Mesenchymal stem cell (in vitro differentiated cells and primary cell): ENCODE results near the gene FIGNL2.

ENCODE experiments used
- DNase-seq: peaks from one replicate; pipeline ENCODE4 v3.0.0-alpha.2; 2013
- H2AFZ ChIP-seq: one replicate; pipeline ENCODE4 v1.6.1; 2013; ENCODE audit warnings: low read depth, mild to moderate bottlenecking, control low read depth, inconsistent platforms, low read length, moderate library complexity
- H2AK5ac ChIP-seq: 2 replicates; pipeline ENCODE4 v1.6.1; 2013; ENCODE audit warnings: low read length, moderate library complexity, mild to moderate bottlenecking, inconsistent platforms; ENCODE audit not compliant: severe bottlenecking
- H2BK120ac ChIP-seq: one replicate; pipeline ENCODE4 v1.6.1; 2013; ENCODE audit warnings: low read depth, mild to moderate bottlenecking, inconsistent platforms, low read length, moderate library complexity
- H2BK12ac ChIP-seq, 2 experiments: one replicate each; pipeline ENCODE4 v1.6.1; 2013; ENCODE audit warnings: inconsistent platforms in 2 of 2, low read length in 2 of 2, mild to moderate bottlenecking in 2 of 2, moderate library complexity in 2 of 2, control low read depth in 1 of 2
- H2BK15ac ChIP-seq: one replicate; pipeline ENCODE4 v1.6.1; 2013; ENCODE audit warnings: mild to moderate bottlenecking, low read depth, inconsistent platforms; ENCODE audit not compliant: poor library complexity, severe bottlenecking
- H2BK5ac ChIP-seq: 2 replicates; pipeline ENCODE4 v1.6.1; 2013; ENCODE audit warnings: low read depth, mild to moderate bottlenecking, low read length, control low read depth, inconsistent platforms; ENCODE audit not compliant: poor library complexity, severe bottlenecking
- H3K14ac ChIP-seq, 2 experiments: one replicate each; pipeline ENCODE4 v1.6.1; 2013; ENCODE audit warnings: inconsistent platforms in 2 of 2, low read length in 2 of 2, control low read depth in 1 of 2, mild to moderate bottlenecking in 1 of 2, moderate library complexity in 1 of 2
- H3K18ac ChIP-seq, 2 experiments: one replicate each; pipeline ENCODE4 v1.6.1; 2013; ENCODE audit warnings: inconsistent platforms in 2 of 2, low read length in 2 of 2, control low read depth in 1 of 2, low read depth in 1 of 2, mild to moderate bottlenecking in 1 of 2
- H3K23ac ChIP-seq, 2 experiments: one replicate each; pipeline ENCODE4 v1.6.1; 2013; ENCODE audit warnings: inconsistent platforms in 2 of 2, low read length in 2 of 2, mild to moderate bottlenecking in 2 of 2, moderate library complexity in 2 of 2, control low read depth in 1 of 2
- H3K27ac ChIP-seq: 2 replicates; pipeline ENCODE4 v1.5.1; 2013; ENCODE audit warnings: mild to moderate bottlenecking, moderate library complexity, low read length, control low read depth, inconsistent platforms; ENCODE audit not compliant: poor library complexity, severe bottlenecking
- H3K27me3 ChIP-seq, 2 experiments: 2 replicates each; pipeline versions ENCODE4 v1.6.1 to v1.7.0; 2013; ENCODE audit warnings: low read length in 2 of 2, mild to moderate bottlenecking in 2 of 2, moderate library complexity in 2 of 2, control low read depth in 1 of 2, inconsistent platforms in 1 of 2; ENCODE audit not compliant: control insufficient read depth in 1 of 2, insufficient read depth in 1 of 2
- H3K36me3 ChIP-seq, 2 experiments: 2 replicates each; pipeline versions ENCODE4 v1.6.1 to v1.7.0; 2013; ENCODE audit warnings: low read length in 2 of 2, control low read depth in 1 of 2, inconsistent platforms in 1 of 2, low read depth in 1 of 2, mild to moderate bottlenecking in 1 of 2; ENCODE audit not compliant: insufficient read depth in 2 of 2, control insufficient read depth in 1 of 2
- H3K4ac ChIP-seq, 2 experiments: one replicate each; pipeline ENCODE4 v1.6.1; 2013; ENCODE audit warnings: inconsistent platforms in 2 of 2, low read length in 2 of 2, mild to moderate bottlenecking in 2 of 2, moderate library complexity in 2 of 2, control low read depth in 1 of 2, low read depth in 1 of 2
- H3K4me1 ChIP-seq: 2 replicates; pipeline ENCODE4 v1.6.1; 2013; ENCODE audit warnings: low read depth, low read length, control low read depth; ENCODE audit not compliant: control insufficient read depth, insufficient read depth
- H3K4me2 ChIP-seq: 2 replicates; pipeline ENCODE4 v1.6.1; 2013; ENCODE audit warnings: low read length, mild to moderate bottlenecking, inconsistent platforms; ENCODE audit not compliant: poor library complexity, severe bottlenecking
- H3K4me3 ChIP-seq, 2 experiments: 2 replicates each; pipeline versions ENCODE4 v1.5.1 to v1.7.0; 2013; ENCODE audit warnings: low read length in 2 of 2, mild to moderate bottlenecking in 2 of 2, control low read depth in 1 of 2, low read depth in 1 of 2; ENCODE audit not compliant: insufficient read depth in 1 of 2
- H3K79me1 ChIP-seq: replicated peaks from 2 replicates; pipeline ENCODE4 v1.6.1; 2013; ENCODE audit warnings: mild to moderate bottlenecking, control low read depth, low read length, inconsistent platforms; ENCODE audit not compliant: poor library complexity, severe bottlenecking
- H3K9ac ChIP-seq: 2 replicates; pipeline ENCODE4 v1.7.0; 2013; ENCODE audit warnings: mild to moderate bottlenecking, low read length, moderate library complexity
- H3K9me3 ChIP-seq: 2 replicates; pipeline ENCODE4 v1.7.0; 2013; ENCODE audit warnings: mild to moderate bottlenecking, low read length; ENCODE audit not compliant: control insufficient read depth
- H4K8ac ChIP-seq: one replicate; pipeline ENCODE4 v1.6.1; 2013; ENCODE audit warnings: inconsistent platforms, mild to moderate bottlenecking, low read length, moderate library complexity
- H4K91ac ChIP-seq: one replicate; pipeline ENCODE4 v1.6.1; 2013; ENCODE audit warnings: mild to moderate bottlenecking, low read length, inconsistent platforms
- WGBS: methylation state at CpG from one replicate; pipeline ENCODE4 v1.1.7; 2013; ENCODE audit warnings: mixed read lengths; 5-methylcytosine and 5-hydroxymethylcytosine counted together

Gene FIGNL2

GRCh38 chr12:51850081-51850964, 1.8 kb upstream of the FIGNL2 start:
- WGBS: 95% methylated on average over 8 of the region's 8 CpGs
- Histone ChIP-seq H2BK5ac (no peak overlapping the region), H4K8ac (no peak overlapping the region), H3K4me3 (no peak overlapping the region), H3K9ac (no peak overlapping the region), H2AFZ (no peak overlapping the region), H3K36me3 (no peaks in the 10 kb centered on the region), H3K18ac (no peak overlapping the region), H2AK5ac (no peak overlapping the region), H2BK15ac (no peak overlapping the region), H4K91ac (peak overlapping the region; percentile 11), H3K4me1 (peaks cover 31% of the 10 kb centered on the region), H3K79me1 (no peaks in the 10 kb centered on the region), H3K27me3 (peaks cover 24 to 67% of the 10 kb centered on the region in 2 experiments), H3K14ac (no peak overlapping the region), H2BK12ac (no peak overlapping the region), H3K9me3 (no peaks in the 10 kb centered on the region), H2BK120ac (no peak overlapping the region), H3K4me2 (no peak overlapping the region), H3K4ac (no peak overlapping the region), H3K27ac (no peak overlapping the region), H3K23ac (no peak overlapping the region)
- no peak for DNase-seq

- no peak overlapping the region for H3K23ac ChIP-seq
- no peak overlapping the region for H3K27ac ChIP-seq
- no peaks in the 10 kb centered on the region for H3K9me3 ChIP-seq
- peak overlapping the region; percentile 59 for H4K8ac ChIP-seq
- H3K27me3 ChIP-seq: peaks cover 36 to 79% of the 10 kb centered on the region in 2 experiments
- H3K9ac ChIP-seq: no peak overlapping the region
- H3K4me3 ChIP-seq: no peak overlapping the region
- WGBS: 12% methylated on average over 35 of the region's 57 CpGs
- H2AK5ac ChIP-seq: no peak overlapping the region
- H2BK15ac ChIP-seq: peak overlapping the region; percentile 55
- H2BK12ac ChIP-seq: peak overlapping the region in 1 of 2 experiments; percentile 17
- no peak overlapping the region for H2AFZ ChIP-seq
- H3K4me1 ChIP-seq: peaks cover 31% of the 10 kb centered on the region
- no peak overlapping the region for H2BK120ac ChIP-seq
- peak; percentile 26 for DNase-seq
- no peaks in the 10 kb centered on the region for H3K36me3 ChIP-seq
- no peak overlapping the region for H3K4ac ChIP-seq
- no peak overlapping the region for H3K14ac ChIP-seq
- H3K18ac ChIP-seq: peak overlapping the region in 1 of 2 experiments; percentile 58
- no peak overlapping the region for H2BK5ac ChIP-seq
- peak overlapping the region; percentile 17 for H3K4me2 ChIP-seq
- H3K79me1 ChIP-seq: no peaks in the 10 kb centered on the region
- peak overlapping the region; percentile 70 for H4K91ac ChIP-seq
Observed at GRCh38 chr12:51848841-51849735, 570 bp upstream of the FIGNL2 start.

- no peaks in the 10 kb centered on the region for H3K36me3 ChIP-seq
- H2BK120ac ChIP-seq: peak overlapping the region; percentile 58
- 0% methylated on average over 10 of the region's 40 CpGs for WGBS
- peak overlapping the region in 1 of 2 experiments; percentile 62 for H3K14ac ChIP-seq
- DNase-seq: peak; percentile 59
- peak overlapping the region; percentile 53 for H3K9ac ChIP-seq
- H3K18ac ChIP-seq: peak overlapping the region; percentile 79 to 88
- no peak overlapping the region for H4K8ac ChIP-seq
- no peak overlapping the region for H2BK5ac ChIP-seq
- no peak overlapping the region for H2AK5ac ChIP-seq
- peaks cover 31% of the 10 kb centered on the region for H3K4me1 ChIP-seq
- H2BK15ac ChIP-seq: peak overlapping the region; percentile 57
- H3K27me3 ChIP-seq: peaks cover 47 to 81% of the 10 kb centered on the region in 2 experiments
- no peak overlapping the region for H2AFZ ChIP-seq
- peak overlapping the region; percentile 46 to 78 for H3K4me3 ChIP-seq
- H3K27ac ChIP-seq: no peak overlapping the region
- H2BK12ac ChIP-seq: no peak overlapping the region
- H3K4ac ChIP-seq: peak overlapping the region in 1 of 2 experiments; percentile 55
- no peaks in the 10 kb centered on the region for H3K9me3 ChIP-seq
- H3K23ac ChIP-seq: peak overlapping the region in 1 of 2 experiments; percentile 68
- peak overlapping the region; percentile 53 for H4K91ac ChIP-seq
- no peaks in the 10 kb centered on the region for H3K79me1 ChIP-seq
- peak overlapping the region; percentile 82 for H3K4me2 ChIP-seq
Observed at GRCh38 chr12:51847643-51848325, 734 bp downstream of the FIGNL2 start.
